Prostate gland (tissue), 2 donors: Measurements from ENCODE around the gene DHX34. TPM values are rescaled to one million over a fixed set of nuclear protein-coding genes. Genes with fewer than 3 reads are reported as not detected.
A peak's percentile ranks its signal among the peaks of the same experiment; 100 is the strongest.
"Not testable (repeated sequence)": the region's sequence is repeated elsewhere in the genome, so short reads cannot be mapped to it uniquely, and the experiment has no call there.

Experiments
- DNase-seq: peaks from one replicate; pipeline ENCODE4 v3.0.0-alpha.2; 2019; ENCODE audit warnings: low spot score
- H3K27ac ChIP-seq, 2 donors: fragments of 200-600 bp; sonication (generic); 2 replicates each; pipeline ENCODE4 v1.5.1; 2017 to 2019
- H3K27me3 ChIP-seq: fragments of 200-600 bp; sonication (generic); replicated peaks from 2 replicates; pipeline ENCODE4 v1.5.1; 2019; ENCODE audit not compliant: insufficient read depth
- H3K36me3 ChIP-seq, 2 donors: fragments of 200-600 bp; sonication (generic); 1 replicate in 1 of 2; 2 replicates in 1 of 2; pipeline versions ENCODE4 v1.5.1 to v1.8.1; 2017 to 2019
- H3K4me1 ChIP-seq: fragments of 200-600 bp; sonication (generic); replicated peaks from 2 replicates; pipeline ENCODE4 v1.5.1; 2019
- H3K4me3 ChIP-seq, 2 donors: fragments of 200-600 bp; sonication (generic); 2 replicates each; pipeline ENCODE4 v1.5.1; 2017 to 2019
- H3K9me3 ChIP-seq: fragments of 200-600 bp; sonication (generic); 2 replicates; pipeline ENCODE4 v1.5.1; 2017
- POLR2A ChIP-seq: fragments of 450-650 bp; IDR thresholded peaks from one replicate; pipeline ENCODE4 v1.6.1; 2016; ENCODE audit warnings: antibody characterized with exemption, mild to moderate bottlenecking
- POLR2AphosphoS5 ChIP-seq: sonication (generic); formaldehyde crosslinking; IDR thresholded peaks from one replicate; pipeline ENCODE4 v1.6.1; 2017; ENCODE audit warnings: antibody characterized with exemption
- WGBS: methylation state at CpG from one replicate; pipeline ENCODE4 v1.1.5; 2018; 5-methylcytosine and 5-hydroxymethylcytosine counted together
- intact Hi-C: fragments of 100-400 bp; cut with DNase I; formaldehyde crosslinking; loops from one replicate; pipeline ENCODE4 v1.14.2; 2022
- total RNA-seq, 2 donors: library from RNA; depleted of rRNA; stranded (reverse); fragments of >200 nt; gene quantifications; one replicate each; pipeline ENCODE4 v1.1.0, GENCODE V29; 2016
- TF ChIP-seq, protein P1 (sequence below), 4 experiments: fragments of 200-600 bp in 2 of 4; fragments of 450-650 bp in 2 of 4; sonication (generic) in 2 of 4; IDR thresholded peaks; 1 replicate in 3 of 4; 2 replicates in 1 of 4; pipeline ENCODE4 v1.5.1; 2016 to 2019; ENCODE audit warnings: antibody characterized with exemption in 4 of 4, mild to moderate bottlenecking in 2 of 4, moderate library complexity in 2 of 4

Gene DHX34
- 10 to 100 TPM; 15.5 to 41.8 TPM for total RNA-seq

DNA sequence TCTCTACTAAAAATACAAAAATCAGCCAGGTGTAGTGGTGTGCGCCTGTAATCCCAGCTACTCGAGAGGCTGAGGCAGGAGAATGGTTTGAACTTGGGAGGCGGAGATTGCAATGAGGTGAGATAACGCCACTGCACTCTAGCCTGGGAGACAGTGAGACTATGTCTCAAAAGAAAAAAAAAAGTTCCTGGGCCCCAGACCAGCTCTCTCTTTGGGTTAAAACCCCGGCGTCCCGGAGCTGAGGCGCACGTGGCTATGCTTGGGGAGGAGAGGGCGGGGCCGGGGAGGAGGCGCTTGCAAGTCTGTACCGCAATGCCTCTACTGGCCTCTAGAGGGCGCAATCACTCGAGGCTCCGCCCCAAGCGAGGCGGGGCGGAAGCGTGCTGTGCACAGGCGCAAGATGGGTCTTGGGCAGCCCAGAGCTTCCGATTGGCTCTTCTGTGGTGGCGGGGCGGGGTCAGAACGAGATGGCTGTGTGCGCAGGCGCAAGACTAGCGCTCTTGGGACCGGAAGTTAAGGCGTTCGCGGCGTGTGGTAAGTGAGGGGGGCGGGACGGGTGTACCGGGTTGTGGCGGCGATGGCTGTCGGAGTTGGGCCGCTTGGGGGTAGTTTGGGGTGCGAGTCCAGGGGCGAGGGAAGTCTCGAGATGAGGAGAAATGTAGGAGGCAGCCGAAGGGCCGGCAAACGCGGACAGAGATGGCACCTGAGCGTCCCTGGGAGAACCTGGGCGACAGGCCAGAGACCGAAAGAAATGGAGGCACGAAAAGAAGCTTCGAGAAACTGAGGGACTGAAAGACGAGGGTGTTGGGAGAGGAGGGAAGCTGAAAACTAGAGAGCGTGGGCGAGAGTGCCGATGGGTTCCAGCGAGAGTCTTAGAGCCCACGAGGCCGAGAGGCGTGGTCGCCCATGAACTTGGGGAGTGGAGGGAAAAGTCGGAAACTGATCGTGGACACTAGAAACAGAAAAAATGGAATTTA is at the start of gene DHX34:
Gene DHX34, plus strand, starts transcription at position 497 of the 977 bp plus-strand sequence. CDS start 3,716 bp downstream, outside the sequence.
- DNase-seq, result peak; percentile 96
- Histone ChIP-seq H3K27ac (peak within 1 kb of the TSS; percentile 45 to 52), H3K4me3 (peak within 1 kb of the TSS; percentile 54 to 89), H3K36me3 (peaks cover 0 to 13% of the 10 kb centered on the region in 2 donors), H3K9me3 (no peaks in the 10 kb centered on the region), H3K4me1 (peaks cover 2% of the 10 kb centered on the region), H3K27me3 (no peaks in the 10 kb centered on the region)
- WGBS, result 3% methylated on average over 60 of the region's 63 CpGs
- peak; percentile 62 for TF ChIP-seq POLR2A
- TF ChIP-seq POLR2AphosphoS5, result peak; percentile 98
- TF ChIP-seq, protein P1, sequence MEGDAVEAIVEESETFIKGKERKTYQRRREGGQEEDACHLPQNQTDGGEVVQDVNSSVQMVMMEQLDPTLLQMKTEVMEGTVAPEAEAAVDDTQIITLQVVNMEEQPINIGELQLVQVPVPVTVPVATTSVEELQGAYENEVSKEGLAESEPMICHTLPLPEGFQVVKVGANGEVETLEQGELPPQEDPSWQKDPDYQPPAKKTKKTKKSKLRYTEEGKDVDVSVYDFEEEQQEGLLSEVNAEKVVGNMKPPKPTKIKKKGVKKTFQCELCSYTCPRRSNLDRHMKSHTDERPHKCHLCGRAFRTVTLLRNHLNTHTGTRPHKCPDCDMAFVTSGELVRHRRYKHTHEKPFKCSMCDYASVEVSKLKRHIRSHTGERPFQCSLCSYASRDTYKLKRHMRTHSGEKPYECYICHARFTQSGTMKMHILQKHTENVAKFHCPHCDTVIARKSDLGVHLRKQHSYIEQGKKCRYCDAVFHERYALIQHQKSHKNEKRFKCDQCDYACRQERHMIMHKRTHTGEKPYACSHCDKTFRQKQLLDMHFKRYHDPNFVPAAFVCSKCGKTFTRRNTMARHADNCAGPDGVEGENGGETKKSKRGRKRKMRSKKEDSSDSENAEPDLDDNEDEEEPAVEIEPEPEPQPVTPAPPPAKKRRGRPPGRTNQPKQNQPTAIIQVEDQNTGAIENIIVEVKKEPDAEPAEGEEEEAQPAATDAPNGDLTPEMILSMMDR (IDR thresholded peaks at IDR 0.05), result peak; percentile 89 to 100 (median 100)
- intact Hi-C loops, result no loop called here

GRCh38 chr19:47300867-47301266 is 48.2 kb upstream of the DHX34 start:
- WGBS, result 92% methylated on average over 14 of the region's 14 CpGs
- H3K4me3 ChIP-seq, H3K27me3 ChIP-seq, intact Hi-C loops, DNase-seq, H3K9me3 ChIP-seq, H3K36me3 ChIP-seq, H3K27ac ChIP-seq, H3K4me1 ChIP-seq: not testable (repeated sequence)

- 93% methylated on average over 10 of the region's 10 CpGs for WGBS
- no peak for DNase-seq
- Histone ChIP-seq H3K36me3 (no peaks in the 10 kb centered on the region), H3K4me1 (no peaks in the 10 kb centered on the region), H3K27ac (no peak overlapping the region), H3K9me3 (no peaks in the 10 kb centered on the region), H3K27me3 (no peaks in the 10 kb centered on the region), H3K4me3 (no peak overlapping the region)
- intact Hi-C loops, result no loop called here
- no peak for TF ChIP-seq POLR2A
- TF ChIP-seq, protein P1 (IDR thresholded peaks at IDR 0.05), result no peak
- TF ChIP-seq POLR2AphosphoS5, result no peak
These were observed 46.9 kb upstream of the DHX34 start for GRCh38 chr19:47302249-47302648.

DNA sequence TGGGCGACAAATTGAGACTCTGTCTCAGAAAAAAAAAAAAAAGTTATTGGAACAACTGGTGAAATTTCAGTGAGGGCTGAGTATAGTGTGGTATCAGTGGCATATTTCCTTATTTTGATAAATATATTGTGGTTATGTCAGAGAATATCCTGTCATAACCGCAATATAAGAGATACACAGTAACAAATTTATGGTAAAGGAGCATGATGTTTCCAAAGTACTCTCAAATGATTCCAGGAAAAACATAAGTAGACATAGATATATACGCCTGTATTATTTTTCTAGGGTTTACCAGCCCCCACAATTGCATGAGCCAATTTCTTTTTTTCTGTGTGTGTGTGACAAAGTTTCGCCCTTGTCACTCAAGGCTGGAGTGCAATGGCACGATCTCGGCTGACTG is 45.1 kb upstream of the DHX34 start:
- intact Hi-C loops, result no loop called here
- Histone ChIP-seq H3K4me3 (no peak overlapping the region), H3K27me3 (no peaks in the 10 kb centered on the region), H3K36me3 (no peaks in the 10 kb centered on the region), H3K27ac (no peak overlapping the region), H3K4me1 (no peaks in the 10 kb centered on the region), H3K9me3 (no peaks in the 10 kb centered on the region)
- no peak for DNase-seq
- TF ChIP-seq POLR2AphosphoS5, result no peak
- TF ChIP-seq, protein P1 (IDR thresholded peaks at IDR 0.05), result no peak
- WGBS, result 81% methylated on average over 6 of the region's 6 CpGs

DNA sequence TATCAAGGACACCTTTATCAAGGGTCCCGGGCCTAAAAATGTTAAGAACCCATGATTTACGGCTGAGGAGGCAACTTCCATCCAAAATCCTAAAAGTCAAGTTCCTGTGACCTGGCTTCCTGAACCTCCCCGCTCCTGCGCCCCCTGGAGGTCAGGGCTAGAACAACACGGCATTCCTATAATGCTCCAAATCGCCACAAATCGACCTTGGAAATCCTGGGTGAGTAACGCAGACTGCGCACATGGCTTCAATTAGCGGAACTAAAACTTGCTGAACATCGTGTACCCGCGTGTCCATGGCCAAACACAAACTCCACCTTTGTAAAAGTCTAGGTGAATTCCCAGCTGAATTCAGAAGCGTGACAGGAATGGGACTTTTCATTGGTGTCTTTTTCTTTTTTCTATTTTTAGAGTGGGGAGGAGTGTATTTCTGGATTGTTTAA is 43.8 kb upstream of the DHX34 start:
- H3K27me3 ChIP-seq, result no peaks in the 10 kb centered on the region
- DNase-seq, result no peak
- no peak for TF ChIP-seq POLR2A
- TF ChIP-seq POLR2AphosphoS5, result peak; percentile 9
- TF ChIP-seq, protein P1 (IDR thresholded peaks at IDR 0.05), result peak; percentile 56 to 77 (median 60)
- no peaks in the 10 kb centered on the region for H3K9me3 ChIP-seq
- intact Hi-C loops, result no loop called here
- H3K36me3 ChIP-seq, result no peaks in the 10 kb centered on the region
- WGBS, result 7% methylated on average over 14 of the region's 14 CpGs
- H3K27ac ChIP-seq, result no peak overlapping the region
- H3K4me3 ChIP-seq, result no peak overlapping the region
- H3K4me1 ChIP-seq, result no peaks in the 10 kb centered on the region
